K562 (cell line): ENCODE measurements around the gene C9orf50. TPM values are rescaled to one million over a fixed set of nuclear protein-coding genes. Genes with fewer than 3 reads are reported as not detected.

Experiments
- ATAC-seq: fragments of 200-7000 bp; cut with Tn5 transposase; 3 replicates; pipeline ENCODE4 v1.9.1; 2020; ENCODE audit warnings: moderate library complexity
- Bru-seq: library from RNA; stranded (reverse); fragments of 400-500 nt; gene quantifications from one replicate; lab custom pipeline; 2021; lab: Mats Ljungman, UMichigan
- BruChase-seq, 2 experiments: library from RNA; stranded (reverse); fragments of 400-500 nt; gene quantifications; one replicate each; lab custom pipeline; 2021; lab: Mats Ljungman, UMichigan
- BruUV-seq: library from RNA; stranded (reverse); fragments of 400-500 nt; replicated peaks from 2 replicates; lab custom pipeline; 2021; lab: Mats Ljungman, UMichigan
- CTCF ChIA-PET: fragments of 300-600 bp; formaldehyde crosslinking; extraction: SDS; loops from one replicate; lab custom pipeline; 2021; ENCODE audit warnings: low intra/inter-chr PET ratio; lab: Yijun Ruan, JAX
- POLR2A ChIA-PET: fragments of 300-600, 350-650 bp; sonication (Branson Sonifier 250); formaldehyde crosslinking; extraction: SDS; loops from one replicate; lab custom pipeline; 2021; ENCODE audit warnings: antibody characterized with exemption, inconsistent platforms; lab: Yijun Ruan, JAX
- DNase-seq, 4 experiments: peaks; one replicate each; pipeline versions ENCODE4 v3.0.0 to v3.0.0-alpha.2; 2011 to 2018; ENCODE audit warnings: low spot score in 3 of 4, mixed read lengths in 3 of 4; ENCODE audit errors: extremely low read depth in 1 of 4
- FAIRE-seq: peaks from 2 replicates; lab custom pipeline; 2011; peaks lifted over from hg19 to GRCh38; lab: Jason Lieb, UNC
- H2AFZ ChIP-seq: 2 replicates; pipeline ENCODE4 v1.6.0; 2011; ENCODE audit warnings: low read depth, low read length, control low read depth, inconsistent platforms
- H3K27ac ChIP-seq: fragments of 200-600 bp; 3 replicates; pipeline ENCODE4 v1.8.0; 2011; ENCODE audit warnings: low read depth, mild to moderate bottlenecking, control low read depth, inconsistent platforms, low read length, moderate library complexity, mixed read lengths; ENCODE audit errors: extremely low read depth
- H3K27me3 ChIP-seq, 2 experiments: fragments of 300-600 bp in 1 of 2; 2 replicates in 1 of 2; 3 replicates in 1 of 2; pipeline versions ENCODE4 v1.6.0 to v1.8.0; 2011; ENCODE audit warnings: inconsistent platforms in 2 of 2, low read length in 2 of 2, mild to moderate bottlenecking in 1 of 2, mixed read lengths in 1 of 2, moderate library complexity in 1 of 2; ENCODE audit not compliant: control insufficient read depth in 2 of 2, insufficient read depth in 2 of 2
- H3K36me3 ChIP-seq: fragments of 300-600 bp; 3 replicates; pipeline ENCODE4 v1.8.0; 2011; ENCODE audit warnings: mild to moderate bottlenecking, low read length, inconsistent platforms; ENCODE audit not compliant: control insufficient read depth, insufficient read depth
- H3K4me1 ChIP-seq, 2 experiments: fragments of 200-600 bp in 1 of 2; replicated peaks in 1 of 2; 2 replicates in 1 of 2; 3 replicates in 1 of 2; pipeline versions ENCODE4 v1.5.1 to v1.8.0; 2011; ENCODE audit warnings: inconsistent platforms in 2 of 2, low read length in 2 of 2, mild to moderate bottlenecking in 1 of 2, mixed read lengths in 1 of 2, moderate library complexity in 1 of 2; ENCODE audit not compliant: control insufficient read depth in 2 of 2, insufficient read depth in 2 of 2
- H3K4me2 ChIP-seq: 2 replicates; pipeline ENCODE4 v1.6.1; 2011; ENCODE audit warnings: low read length, control low read depth, inconsistent platforms, mixed read lengths; ENCODE audit not compliant: insufficient read depth
- H3K4me3 ChIP-seq: fragments of 200-600 bp; sonication (generic), shearing (Covaris generic); 2 replicates; pipeline ENCODE4 v1.5.1; 2016; ENCODE audit warnings: control low read depth, inconsistent platforms
- H3K79me2 ChIP-seq: fragments of 200-600 bp; 3 replicates; pipeline ENCODE4 v1.8.0; 2011; ENCODE audit warnings: low read length, inconsistent platforms; ENCODE audit not compliant: control insufficient read depth, insufficient read depth
- H3K9ac ChIP-seq, 2 experiments: 2 replicates each; pipeline versions ENCODE4 v1.6.0 to v1.6.1; 2011; ENCODE audit warnings: low read depth in 2 of 2, low read length in 2 of 2, control low read depth in 1 of 2, inconsistent platforms in 1 of 2, mild to moderate bottlenecking in 1 of 2, mixed read lengths in 1 of 2; ENCODE audit not compliant: insufficient read depth in 1 of 2
- H3K9me1 ChIP-seq: one replicate; pipeline ENCODE4 v1.6.0; 2011; ENCODE audit warnings: inconsistent platforms, mild to moderate bottlenecking, low read length, moderate library complexity; ENCODE audit not compliant: control insufficient read depth, insufficient read depth
- H3K9me3 ChIP-seq: replicated peaks from 2 replicates; pipeline ENCODE4 v1.5.1; 2011; ENCODE audit warnings: low read depth, low read length, inconsistent platforms; ENCODE audit not compliant: control insufficient read depth, insufficient read depth
- H4K20me1 ChIP-seq: replicated peaks from 2 replicates; pipeline ENCODE4 v1.6.1; 2011; ENCODE audit warnings: low read length, inconsistent platforms, mixed read lengths; ENCODE audit not compliant: control insufficient read depth, insufficient read depth
- GATAD2B ChIP-seq: fragments of 450-650 bp; IDR thresholded peaks from 2 replicates; pipeline ENCODE4 v1.6.1; 2017; ENCODE audit warnings: mild to moderate bottlenecking, borderline replicate concordance
- ZNF318 ChIP-seq, 2 experiments: fragments of 450-650 bp; IDR thresholded peaks; 2 replicates each; pipeline ENCODE4 v1.6.1; 2016; ENCODE audit warnings: mild to moderate bottlenecking in 2 of 2, borderline replicate concordance in 1 of 2, low read depth in 1 of 2, moderate library complexity in 1 of 2
- WGBS: fragments of 100-300 bp; shearing (Covaris generic); methylation state at CpG from one replicate; pipeline ENCODE4 v1.1.6; 2016; ENCODE audit warnings: low coverage, mixed read lengths; ENCODE audit not compliant: insufficient coverage; ENCODE audit errors: missing lambda C conversion rate; 5-methylcytosine and 5-hydroxymethylcytosine counted together
- in situ Hi-C: fragments of 300-500 bp; cut with MboI; formaldehyde crosslinking; loops from 4 replicates; pipeline ENCODE4 v1.15.0; 2018; ENCODE audit warnings: inconsistent platforms, mixed read lengths
- intact Hi-C: fragments of 100-400 bp; cut with micrococcal nuclease; formaldehyde crosslinking; loops from 2 replicates; pipeline ENCODE4 v1.14.2; 2022
- long read RNA-seq, 3 experiments: library from polyadenylated mRNA in 2 of 3; library from RNA in 1 of 3; unstranded in 2 of 3; stranded (forward) in 1 of 3; transcript quantifications; one replicate each; pipeline ENCODE4 v2.0.0, GENCODE V29; 2019 to 2022
- polyA minus RNA-seq, 3 experiments: library from RNA; depleted of rRNA, polyadenylated mRNA; stranded (reverse); fragments of >200 nt; gene quantifications; 2 replicates each; pipeline ENCODE4 v1.2.3, GENCODE V29; 2011
- polyA plus RNA-seq, 8 experiments: library from polyadenylated mRNA; depleted of rRNA in 4 of 8; stranded (reverse) in 5 of 8; unstranded in 3 of 8; fragments of >200 nt; fragmentation: Nextera tagmentation in 2 of 8; fragmentation: Illumina TruSeq in 1 of 8; extraction: Ambion mirVana in 2 of 8; extraction: Trizol in 1 of 8; gene quantifications; 2 replicates each; pipeline versions ENCODE4 v1.2.1 to v1.2.3, GENCODE V29; 2011 to 2014; ENCODE audit warnings: inconsistent platforms in 1 of 8, missing spikeins in 1 of 8
- total RNA-seq, 7 experiments: library from RNA; depleted of rRNA in 6 of 7; stranded (reverse); fragments of >200 nt in 6 of 7; fragmentation: Illumina TruSeq in 2 of 7; extraction: Trizol in 2 of 7; gene quantifications; 2 replicates each; pipeline versions ENCODE4 v1.2.1 to v1.2.3, GENCODE V29; 2011 to 2021; ENCODE audit warnings: low replicate concordance in 1 of 7

Gene C9orf50
- not detected in 2 replicates for total RNA-seq (2011; cell fraction: chromatin; rRNA removed; ENCODE audit: low replicate concordance)
- not detected in 2 replicates for total RNA-seq (2011; cell fraction: nucleolus; rRNA removed)
- not detected in 2 replicates for total RNA-seq (2011; cell fraction: nucleoplasm; rRNA removed)
- 0.12 TPM in 1 of 2 replicates, not detected in the other for total RNA-seq (2014; rRNA removed)
- not detected in 2 replicates for total RNA-seq (2014; rRNA removed; fragmentation: Illumina TruSeq; extraction: Trizol)
- not detected in 2 replicates for total RNA-seq (2015; rRNA removed; fragmentation: Illumina TruSeq; extraction: Trizol)
- total RNA-seq (2021): not detected in 2 replicates
- not detected in 2 replicates for polyA plus RNA-seq (2011; rRNA removed)
- not detected in 2 replicates for polyA plus RNA-seq (2011; cell fraction: cytosol; rRNA removed)
- not detected in 2 replicates for polyA plus RNA-seq (2011; cell fraction: nucleus; rRNA removed)
- polyA plus RNA-seq (2012): not detected in 2 replicates
- polyA plus RNA-seq (2014; fragmentation: Illumina TruSeq; extraction: Trizol): not detected in 2 replicates
- polyA plus RNA-seq (2014; fragmentation: Nextera tagmentation; extraction: Ambion mirVana): not detected
- polyA plus RNA-seq (2014; rRNA removed): not detected in 2 replicates
- polyA minus RNA-seq (2011; rRNA and poly(A)+ RNA removed): not detected in 2 replicates
- not detected in 2 replicates for polyA minus RNA-seq (2011; cell fraction: cytosol; rRNA and poly(A)+ RNA removed)
- not detected in 2 replicates for polyA minus RNA-seq (2011; cell fraction: nucleus; rRNA and poly(A)+ RNA removed)
- percentile 16 among the genes with signal in this experiment for Bru-seq, nascent RNA
- BruChase-seq, experiment 1, labeled RNA remaining after a 2-hour chase: percentile 9 among the genes with signal in this experiment
- not detected for BruChase-seq, experiment 2, labeled RNA remaining after a 6-hour chase
- long read RNA-seq, experiment 1: 0 reads
- long read RNA-seq, experiment 2: 0 reads
- long read RNA-seq, experiment 3: 0 reads

GRCh38 chr9:129620669-129621295 is at the start of gene C9orf50:
C9orf50 (minus strand) TSS chr9:129621101; CDS start chr9:129620574, 527 bp downstream.
- DNase-seq (no peak), ATAC-seq (peak; percentile 3; the same call in 1 of the 3 replicates), FAIRE-seq (peak; percentile 26)
- intact Hi-C loops: no loop called here
- Histone ChIP-seq H3K79me2 (no peaks in the 10 kb centered on the region), H3K4me1 (peaks cover 13 to 25% of the 10 kb centered on the region in 2 experiments), H4K20me1 (no peaks in the 10 kb centered on the region), H3K4me2 (peak within 1 kb of the TSS; percentile 56), H3K27ac (no peak within 1 kb of the TSS), H3K36me3 (no peaks in the 10 kb centered on the region), H3K4me3 (peak within 1 kb of the TSS; percentile 56), H3K9me3 (no peaks in the 10 kb centered on the region), H3K27me3 (peaks cover 3 to 17% of the 10 kb centered on the region in 2 experiments; a peak in 2 of 5 replicates), H3K9ac (peak within 1 kb of the TSS; percentile 51 to 91; a peak in 3 of 4 replicates), H2AFZ (peak within 1 kb of the TSS; percentile 85), H3K9me1 (no peaks in the 10 kb centered on the region)
- in situ Hi-C loops: loop anchor here (25.0 kb wide), 1 partner anchor 283 kb away; no protein-coding TSS in a partner anchor
- POLR2A ChIA-PET: interaction anchor here (0.5 to 0.9 kb wide), 4 partner anchors 8 to 227 kb away, joined by 3 to 4 read pairs (median 4); no protein-coding TSS in a partner anchor
- 39% methylated on average over 21 of the region's 21 CpGs for WGBS
- CTCF ChIA-PET: no interaction called here
- BruUV-seq: TSS peak; percentile 67
- TF ChIP-seq GATAD2B: no peak
- no peak for TF ChIP-seq ZNF318 (IDR thresholded peaks at IDR 0.05; ENCODE audit: borderline replicate concordance in 1 of 2, low read depth in 1 of 2)
